ENCODE data around the gene HHIPL1. TPM values are rescaled to one million over a fixed set of nuclear protein-coding genes. Genes with fewer than 3 reads are reported as not detected.

The HHIPL1 gene
- total RNA-seq, 4 donors from 2014 or later, result 2.7 to 9.6 (median 3.7) TPM

DNA sequence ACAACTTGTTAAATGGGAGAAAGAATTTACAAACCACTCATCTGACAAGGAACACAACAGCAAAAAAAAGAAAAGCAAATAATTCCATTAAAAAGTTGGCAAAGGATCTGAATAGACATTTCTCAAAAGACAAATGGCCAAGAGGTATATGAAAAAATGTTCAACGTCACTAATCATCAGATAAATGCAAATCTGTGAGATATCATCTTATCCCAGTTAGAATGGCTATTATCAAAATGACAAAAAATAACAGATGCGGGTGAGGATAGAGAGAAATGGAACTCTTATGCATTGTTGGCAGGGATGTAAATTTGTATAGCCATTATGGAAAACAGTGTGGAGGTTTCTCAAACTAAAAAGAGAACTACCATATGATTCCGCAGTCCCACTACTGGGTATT, 69.0 kb downstream of the HHIPL1 start:
- H3K36me3 ChIP-seq, result no peaks in the 10 kb centered on the region
- no peak for TF ChIP-seq POLR2A (IDR thresholded peaks at IDR 0.05)
- TF ChIP-seq, protein P1, sequence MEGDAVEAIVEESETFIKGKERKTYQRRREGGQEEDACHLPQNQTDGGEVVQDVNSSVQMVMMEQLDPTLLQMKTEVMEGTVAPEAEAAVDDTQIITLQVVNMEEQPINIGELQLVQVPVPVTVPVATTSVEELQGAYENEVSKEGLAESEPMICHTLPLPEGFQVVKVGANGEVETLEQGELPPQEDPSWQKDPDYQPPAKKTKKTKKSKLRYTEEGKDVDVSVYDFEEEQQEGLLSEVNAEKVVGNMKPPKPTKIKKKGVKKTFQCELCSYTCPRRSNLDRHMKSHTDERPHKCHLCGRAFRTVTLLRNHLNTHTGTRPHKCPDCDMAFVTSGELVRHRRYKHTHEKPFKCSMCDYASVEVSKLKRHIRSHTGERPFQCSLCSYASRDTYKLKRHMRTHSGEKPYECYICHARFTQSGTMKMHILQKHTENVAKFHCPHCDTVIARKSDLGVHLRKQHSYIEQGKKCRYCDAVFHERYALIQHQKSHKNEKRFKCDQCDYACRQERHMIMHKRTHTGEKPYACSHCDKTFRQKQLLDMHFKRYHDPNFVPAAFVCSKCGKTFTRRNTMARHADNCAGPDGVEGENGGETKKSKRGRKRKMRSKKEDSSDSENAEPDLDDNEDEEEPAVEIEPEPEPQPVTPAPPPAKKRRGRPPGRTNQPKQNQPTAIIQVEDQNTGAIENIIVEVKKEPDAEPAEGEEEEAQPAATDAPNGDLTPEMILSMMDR (IDR thresholded peaks at IDR 0.05), result no peak
- no peak for TF ChIP-seq POLR2AphosphoS5 (IDR thresholded peaks at IDR 0.05)
- no peak for TF ChIP-seq EP300 (IDR thresholded peaks at IDR 0.05)
- WGBS, 2 donors (ENCODE audit: low coverage in 1 of 2), result 87 to 92% methylated on average over 3 of the region's 3 CpGs
- no peaks in the 10 kb centered on the region for H3K27me3 ChIP-seq
- H3K27ac ChIP-seq, result no peak overlapping the region
- no peaks in the 10 kb centered on the region for H3K4me1 ChIP-seq
- H3K4me3 ChIP-seq, result no peak overlapping the region
- H3K9me3 ChIP-seq, result no peaks in the 10 kb centered on the region
- no peak for ATAC-seq

DNA sequence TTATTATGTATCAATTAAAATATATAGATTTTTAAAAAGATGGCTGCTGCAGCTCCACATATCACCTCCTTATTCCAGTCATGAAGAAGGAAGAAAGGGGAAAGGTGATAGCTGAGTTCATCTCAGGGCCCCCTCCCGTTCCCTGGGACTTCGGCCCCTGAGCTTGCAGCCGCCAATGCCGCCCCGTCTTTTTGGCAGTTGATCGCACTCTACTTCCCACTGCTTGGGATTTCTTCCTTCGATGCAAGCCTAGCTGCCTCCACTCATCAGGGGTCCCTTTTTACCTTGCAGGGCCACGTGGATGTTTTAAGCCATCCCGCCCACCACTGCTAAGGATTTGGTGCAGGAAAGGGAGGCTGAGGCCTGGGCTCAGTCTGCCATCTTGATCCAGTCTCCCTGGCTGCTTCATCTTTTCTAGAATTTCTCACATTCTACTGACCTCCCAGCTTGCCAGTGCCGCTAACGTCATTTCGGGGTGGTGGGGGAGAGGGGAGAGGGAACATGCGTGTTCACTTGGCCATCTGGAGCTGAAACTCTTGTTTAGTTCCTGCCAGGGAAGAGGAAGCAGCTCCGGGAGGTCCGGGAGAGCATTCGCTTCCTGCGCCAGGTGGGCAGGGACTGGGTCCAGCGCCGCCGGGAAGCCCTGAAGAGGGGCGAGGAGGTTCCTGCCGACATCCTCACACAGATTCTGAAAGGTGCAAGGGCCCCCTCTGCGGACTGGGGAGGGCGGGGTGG, 70.5 kb downstream of the HHIPL1 start:
- ATAC-seq, result no peak
- 72 to 85% methylated on average over 8 to 11 of the region's 24 CpGs for WGBS, 2 donors (ENCODE audit: low coverage in 1 of 2)

DNA sequence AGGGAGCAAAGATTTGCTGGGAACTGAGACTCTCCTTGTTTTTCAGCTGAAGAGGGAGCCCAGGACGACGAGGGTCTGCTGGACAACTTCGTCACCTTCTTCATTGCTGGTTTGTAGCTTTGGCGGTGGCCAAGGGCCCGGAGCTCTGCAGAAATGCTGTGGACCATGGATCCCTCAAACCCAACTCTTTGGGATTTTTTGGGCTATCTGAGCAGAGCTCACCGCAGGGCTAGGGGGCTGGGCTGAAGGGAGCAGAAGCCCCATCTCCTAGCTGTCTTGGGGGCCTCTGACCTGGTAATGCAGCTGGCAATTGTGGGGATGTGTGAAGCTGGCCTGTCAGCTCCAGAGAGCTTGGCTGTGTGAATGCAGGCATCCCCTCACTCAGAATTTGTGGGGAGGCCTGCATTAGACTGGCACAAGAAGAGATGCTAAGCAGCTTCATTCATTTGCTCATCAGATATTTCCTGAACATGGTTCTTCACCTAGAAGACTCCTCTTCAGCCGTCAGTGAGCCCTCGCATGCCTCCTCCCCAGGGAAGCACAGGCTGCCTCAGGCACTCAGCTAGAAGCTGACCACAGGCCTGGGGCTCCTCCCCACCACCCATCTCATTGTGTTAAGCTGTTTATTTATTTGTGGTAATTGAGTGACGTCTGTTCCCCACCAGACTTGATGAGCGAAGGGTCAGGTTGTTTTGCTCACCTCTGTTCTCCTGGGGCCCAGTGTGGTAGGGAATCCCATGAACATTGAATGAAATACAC, 71.3 kb downstream of the HHIPL1 start:
- 20 to 80% methylated on average over 1 to 2 of the region's 10 CpGs for WGBS, 2 donors (ENCODE audit: low coverage in 1 of 2)
- TF ChIP-seq, protein P1 (IDR thresholded peaks at IDR 0.05), result no peak
- TF ChIP-seq EP300 (IDR thresholded peaks at IDR 0.05), result no peak
- TF ChIP-seq POLR2A (IDR thresholded peaks at IDR 0.05), result no peak
- no peak for TF ChIP-seq POLR2AphosphoS5 (IDR thresholded peaks at IDR 0.05)
- H3K36me3 ChIP-seq, result no peaks in the 10 kb centered on the region
- H3K27me3 ChIP-seq, result no peaks in the 10 kb centered on the region
- H3K4me1 ChIP-seq, result no peaks in the 10 kb centered on the region
- no peak for ATAC-seq
- no peak overlapping the region for H3K27ac ChIP-seq
- H3K9me3 ChIP-seq, result no peaks in the 10 kb centered on the region
- H3K4me3 ChIP-seq, result no peak overlapping the region

More for the DNA sequence above, 70.5 kb downstream of the HHIPL1 start:
- Histone ChIP-seq H3K27me3 (no peaks in the 10 kb centered on the region), H3K4me3 (no peak overlapping the region), H3K9me3 (no peaks in the 10 kb centered on the region), H3K4me1 (no peaks in the 10 kb centered on the region), H3K36me3 (no peaks in the 10 kb centered on the region), H3K27ac (no peak overlapping the region)
- no peak for TF ChIP-seq POLR2AphosphoS5 (IDR thresholded peaks at IDR 0.05)
- no peak for TF ChIP-seq POLR2A (IDR thresholded peaks at IDR 0.05)
- TF ChIP-seq, protein P1 (IDR thresholded peaks at IDR 0.05), result no peak
- no peak for TF ChIP-seq EP300 (IDR thresholded peaks at IDR 0.05)

DNA sequence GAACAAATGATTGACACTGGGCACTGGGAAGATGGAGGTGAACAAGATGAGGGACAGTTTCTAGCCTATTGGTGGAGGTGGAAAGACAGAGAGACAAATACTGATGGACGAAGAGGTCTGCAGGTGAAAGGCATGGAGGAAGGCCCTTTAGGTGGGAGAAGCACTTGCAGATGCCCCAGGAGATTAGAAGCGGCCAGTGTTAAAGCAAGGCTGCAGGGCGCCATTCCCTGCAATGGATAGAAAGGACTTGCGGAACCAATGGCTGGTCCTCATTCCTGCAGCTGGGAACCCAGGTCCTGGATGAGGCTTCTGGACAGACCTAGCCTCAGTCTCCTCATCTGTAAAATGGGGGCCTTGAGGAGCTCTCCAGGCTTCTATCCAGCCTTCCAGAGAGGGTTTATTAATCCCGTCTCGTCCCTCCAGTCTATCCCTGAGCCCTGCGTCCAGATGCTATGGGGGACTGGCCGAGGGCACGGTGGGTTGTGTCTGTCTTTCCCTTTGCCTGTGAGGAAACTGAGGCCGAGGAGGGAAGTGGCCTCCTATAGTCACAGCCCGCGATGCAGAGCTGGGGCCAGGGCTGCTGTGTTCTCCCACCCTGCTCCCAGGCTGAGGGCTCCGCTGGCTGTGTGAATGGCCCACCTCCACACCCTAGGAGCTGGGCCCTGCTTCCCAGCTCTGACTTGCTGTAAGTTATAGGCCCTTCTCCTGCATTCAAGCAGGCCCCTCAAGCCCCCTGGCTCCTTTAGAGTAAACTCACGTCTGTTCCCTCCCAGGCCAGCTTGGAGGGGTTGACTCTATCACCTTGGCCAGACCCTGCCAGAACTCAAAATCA, 72.1 kb downstream of the HHIPL1 start:
- Histone ChIP-seq H3K36me3 (no peaks in the 10 kb centered on the region), H3K9me3 (no peaks in the 10 kb centered on the region), H3K27me3 (no peaks in the 10 kb centered on the region), H3K27ac (no peak overlapping the region), H3K4me1 (no peaks in the 10 kb centered on the region), H3K4me3 (no peak overlapping the region)
- no peak for ATAC-seq
- TF ChIP-seq, protein P1 (IDR thresholded peaks at IDR 0.05), result no peak
- no peak for TF ChIP-seq POLR2A (IDR thresholded peaks at IDR 0.05)
- no peak for TF ChIP-seq POLR2AphosphoS5 (IDR thresholded peaks at IDR 0.05)
- no peak for TF ChIP-seq EP300 (IDR thresholded peaks at IDR 0.05)
- WGBS, 2 donors (ENCODE audit: low coverage in 1 of 2), result 87 to 94% methylated on average over 3 to 5 of the region's 14 CpGs
